Superior temporal gyrus (tissue), 1 donor: ENCODE results near the gene LAMC3.
A peak's percentile ranks its signal among the peaks of the same experiment; 100 is the strongest.

ENCODE experiments used
- DNase-seq: peaks from one replicate; pipeline ENCODE4 v3.0.0-alpha.2; 2016; ENCODE audit errors: extremely low spot score

The LAMC3 gene

GRCh38 chr9:131076347-131077195 lies 67.6 kb downstream of the LAMC3 start:
- no peak for DNase-seq

- no peak for DNase-seq
Measured at GRCh38 chr9:131078427-131079366, 69.7 kb downstream of the LAMC3 start.

DNA sequence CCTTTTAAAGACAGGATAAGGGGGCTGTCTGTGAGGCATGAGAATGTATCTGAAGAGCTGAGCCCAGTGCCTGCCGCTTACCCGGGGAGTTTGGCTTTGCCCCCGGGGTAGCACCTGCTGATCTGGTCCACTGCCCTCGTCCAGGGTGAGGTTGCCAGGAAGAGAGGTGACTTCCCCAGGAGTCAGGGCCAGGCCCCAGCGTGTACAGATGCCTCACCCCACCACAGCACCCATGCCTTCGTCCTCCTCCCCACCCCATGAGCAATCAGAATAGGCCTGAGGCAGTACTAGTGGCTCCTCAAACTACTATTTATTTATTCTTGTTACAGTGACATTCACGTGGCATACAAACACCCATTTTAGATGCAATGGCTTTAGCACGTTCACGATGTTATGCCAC lies 71.6 kb downstream of the LAMC3 start:
- DNase-seq = no peak

DNA sequence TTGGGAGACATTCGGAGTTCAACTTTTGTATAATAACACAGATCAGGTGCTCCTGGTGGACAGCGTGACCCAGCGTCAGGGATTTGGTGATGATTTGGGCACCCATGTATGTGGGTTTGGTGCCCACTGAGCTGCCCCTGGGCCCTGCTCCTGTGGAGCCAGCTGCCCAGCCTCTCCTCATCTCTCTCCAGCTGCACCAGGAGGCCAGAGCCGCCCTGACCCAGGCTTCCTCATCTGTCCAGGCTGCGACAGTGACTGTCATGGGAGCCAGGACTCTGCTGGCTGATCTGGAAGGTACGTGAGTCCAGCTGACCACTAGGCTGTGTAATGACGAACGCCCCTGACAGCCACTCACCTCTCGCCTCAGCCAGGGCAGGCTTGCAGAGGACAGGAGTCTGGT lies 72.9 kb downstream of the LAMC3 start:
- DNase-seq = no peak

- DNase-seq = no peak
Measured at GRCh38 chr9:131082774-131083512, 74.0 kb downstream of the LAMC3 start.

DNA sequence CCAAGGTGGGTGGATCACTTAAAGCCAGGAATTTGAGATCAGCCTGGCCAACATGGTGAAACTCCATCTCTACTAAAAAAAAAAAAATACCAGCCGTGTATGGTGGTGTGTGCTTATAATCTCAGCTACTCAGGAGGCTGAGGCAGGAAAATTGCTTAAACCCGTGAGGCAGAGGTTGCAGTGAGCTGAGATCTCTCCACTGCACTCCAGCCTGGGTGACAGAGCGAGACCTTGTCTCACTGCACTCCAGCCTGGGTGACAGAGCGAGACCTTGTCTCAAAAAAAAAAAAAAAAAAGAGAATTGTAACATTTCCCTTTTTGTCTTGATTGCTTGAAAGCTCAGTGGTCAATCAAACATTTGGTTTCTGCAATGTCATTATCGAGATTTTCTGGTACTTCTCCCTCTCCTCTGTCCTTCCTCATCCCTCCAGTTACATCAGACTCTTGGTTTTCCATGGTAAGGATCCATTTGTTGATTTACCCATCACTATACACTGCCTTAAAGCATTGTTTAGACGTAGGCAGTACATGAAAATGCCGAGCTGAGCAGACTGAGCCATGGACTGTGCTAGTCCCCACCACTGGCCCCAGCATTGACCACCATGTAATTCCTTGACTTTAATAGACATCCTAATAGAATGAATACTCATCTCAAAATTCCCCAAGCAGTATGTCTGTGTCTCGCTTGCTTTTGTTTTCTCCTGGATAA lies 75.8 kb downstream of the LAMC3 start:
- no peak for DNase-seq

DNA sequence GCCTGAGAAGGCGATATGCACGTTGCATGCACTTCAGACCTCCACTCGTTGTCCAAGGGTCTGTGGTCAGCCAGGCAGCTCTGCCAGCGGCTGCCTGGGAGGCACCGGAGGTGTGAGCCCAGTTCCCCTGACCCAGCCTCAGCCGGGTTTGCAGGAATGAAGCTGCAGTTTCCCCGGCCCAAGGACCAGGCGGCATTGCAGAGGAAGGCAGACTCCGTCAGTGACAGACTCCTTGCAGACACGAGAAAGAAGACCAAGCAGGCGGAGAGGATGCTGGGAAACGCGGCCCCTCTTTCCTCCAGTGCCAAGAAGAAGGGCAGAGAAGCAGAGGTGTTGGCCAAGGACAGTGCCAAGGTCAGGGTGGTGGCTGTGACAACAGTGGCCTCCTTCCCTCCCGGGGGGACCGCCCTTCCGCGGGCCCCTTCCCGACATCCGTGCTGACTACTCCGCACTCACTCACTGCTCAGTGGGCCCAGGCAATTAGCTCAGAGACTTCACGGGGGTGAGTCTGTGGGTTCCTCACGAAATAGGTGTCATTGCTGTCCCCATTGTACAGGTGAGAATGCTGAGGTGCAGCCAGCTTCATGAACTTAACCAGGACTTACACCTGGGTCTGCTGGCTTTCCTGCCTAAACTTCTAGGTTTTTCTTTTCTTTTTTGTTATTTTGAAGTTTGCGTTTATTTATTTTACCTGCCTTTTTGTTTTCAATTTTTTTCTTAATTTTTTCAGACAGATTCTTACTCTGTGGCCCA lies 76.6 kb downstream of the LAMC3 start:
- DNase-seq = no peak

GRCh38 chr9:131087354-131087893 lies 78.5 kb downstream of the LAMC3 start:
- no peak for DNase-seq

GRCh38 chr9:131090025-131090787 lies 81.2 kb downstream of the LAMC3 start:
- DNase-seq = no peak

DNA sequence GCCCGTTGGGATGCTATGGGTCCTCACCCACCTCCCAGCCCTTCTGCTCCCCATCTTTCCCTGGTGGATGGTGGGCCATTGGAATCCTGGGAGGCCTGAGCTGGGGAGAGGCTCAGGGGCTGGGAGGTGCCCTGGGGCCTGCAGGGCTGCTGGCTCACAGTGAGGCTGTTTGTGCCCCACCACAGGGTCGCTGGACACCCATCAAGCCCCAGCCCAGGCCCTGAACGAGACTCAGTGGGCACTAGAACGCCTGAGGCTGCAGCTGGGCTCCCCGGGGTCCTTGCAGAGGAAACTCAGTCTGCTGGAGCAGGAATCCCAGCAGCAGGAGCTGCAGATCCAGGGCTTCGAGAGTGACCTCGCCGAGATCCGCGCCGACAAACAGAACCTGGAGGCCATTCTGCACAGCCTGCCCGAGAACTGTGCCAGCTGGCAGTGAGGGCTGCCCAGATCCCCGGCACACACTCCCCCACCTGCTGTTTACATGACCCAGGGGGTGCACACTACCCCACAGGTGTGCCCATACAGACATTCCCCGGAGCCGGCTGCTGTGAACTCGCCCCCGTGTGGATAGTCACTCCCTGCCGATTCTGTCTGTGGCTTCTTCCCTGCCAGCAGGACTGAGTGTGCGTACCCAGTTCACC lies 82.5 kb downstream of the LAMC3 start:
- DNase-seq = no peak

GRCh38 chr9:131092030-131092429 lies 83.1 kb downstream of the LAMC3 start:
- no peak for DNase-seq

- no peak for DNase-seq
Measured at GRCh38 chr9:131092548-131093440, 83.8 kb downstream of the LAMC3 start.

GRCh38 chr9:131094015-131094414 lies 85.0 kb downstream of the LAMC3 start:
- no peak for DNase-seq

- DNase-seq = no peak
Measured at GRCh38 chr9:131094622-131095021, 85.6 kb downstream of the LAMC3 start.

- peak; percentile 34 for DNase-seq
Measured at GRCh38 chr9:131095666-131096268, 86.8 kb downstream of the LAMC3 start.

DNA sequence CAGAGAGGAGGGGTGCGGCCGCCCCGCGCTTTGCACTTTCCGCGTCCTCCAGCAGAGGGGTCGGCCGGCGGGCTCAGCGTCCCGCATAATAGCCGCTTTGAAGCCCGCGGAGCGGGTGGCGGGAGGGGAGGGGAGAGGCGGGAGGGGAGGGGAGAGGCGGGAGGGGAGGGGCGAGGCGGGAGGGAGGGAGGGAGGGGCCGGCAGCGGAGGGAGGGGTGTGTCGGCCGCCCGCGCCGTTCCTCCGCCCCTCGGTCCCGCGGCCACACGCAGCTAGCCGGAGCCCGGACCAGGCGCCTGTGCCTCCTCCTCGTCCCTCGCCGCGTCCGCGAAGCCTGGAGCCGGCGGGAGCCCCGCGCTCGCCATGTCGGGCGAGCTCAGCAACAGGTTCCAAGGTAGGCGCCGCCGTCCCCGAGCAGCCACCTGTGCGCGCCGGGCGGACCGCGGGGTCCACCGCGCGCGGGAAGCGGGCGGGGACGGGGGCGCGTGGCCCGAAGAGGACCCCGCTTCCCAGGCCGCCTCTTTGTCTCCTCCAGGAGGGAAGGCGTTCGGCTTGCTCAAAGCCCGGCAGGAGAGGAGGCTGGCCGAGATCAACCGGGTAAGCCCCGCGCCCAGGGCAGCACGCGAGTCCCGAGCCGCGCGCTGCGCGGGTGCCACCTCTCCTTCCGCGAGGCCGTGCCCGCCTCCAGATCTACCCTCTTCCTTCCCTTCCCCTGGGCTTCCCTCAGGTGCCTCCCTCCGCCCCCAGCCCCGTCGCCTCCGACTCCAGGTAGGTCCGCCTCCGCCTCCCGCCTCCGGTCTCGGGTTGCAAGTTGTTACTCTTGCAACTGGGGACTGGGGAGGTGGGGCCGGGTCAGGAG lies 87.5 kb downstream of the LAMC3 start, which contains the start of gene AIF1L:
TSS of gene AIF1L (plus strand) at position 263 of the 857 bp plus-strand sequence. CDS start at position 362, 99 bp downstream.
- DNase-seq = peak; percentile 63
